Pancreas (tissue), 10 donors: ENCODE measurements around the gene NELFE. TPM values are rescaled to one million over a fixed set of nuclear protein-coding genes. Genes with fewer than 3 reads are reported as not detected.

Experiments used
- ATAC-seq, 4 donors: fragments of 200-7000 bp; cut with Tn5 transposase; one replicate each; pipeline versions ENCODE4 v1.8.0 to v1.9.1; 2020; ENCODE audit warnings: mild to moderate bottlenecking in 4 of 4, moderate library complexity in 4 of 4
- DNase-seq, 6 donors: peaks; one replicate each; pipeline ENCODE4 v3.0.0-alpha.2; 2020
- FAIRE-seq: peaks from 2 replicates; lab custom pipeline; 2012; peaks lifted over from hg19 to GRCh38; lab: Jason Lieb, UNC
- H3K27ac ChIP-seq, 4 donors: fragments of 200-600 bp; sonication (generic); 1 replicate in 3 of 4; 2 replicates in 1 of 4; pipeline versions ENCODE4 v1.5.0 to v1.8.0; 2020
- H3K27me3 ChIP-seq, 4 donors: fragments of 200-600 bp; one replicate each; pipeline ENCODE4 v1.8.0; 2021
- H3K36me3 ChIP-seq, 3 donors: fragments of 200-600 bp; sonication (generic) in 1 of 3; one replicate each; pipeline versions ENCODE4 v1.5.0 to v1.8.0; 2020 to 2021
- H3K4me1 ChIP-seq, 3 donors: fragments of 200-600 bp; one replicate each; pipeline ENCODE4 v1.8.0; 2021
- H3K4me3 ChIP-seq, 4 donors: fragments of 200-600 bp; sonication (generic) in 2 of 4; one replicate each; pipeline versions ENCODE4 v1.5.0 to v1.8.0; 2020 to 2021
- H3K9me3 ChIP-seq, 4 donors: fragments of 200-600 bp; one replicate each; pipeline ENCODE4 v1.8.0; 2021
- WGBS, 2 donors: extraction: QIAGEN DNeasy Blood & Tissue Kit; methylation state at CpG; one replicate each; pipeline ENCODE4 v1.1.7; 2013; 5-methylcytosine and 5-hydroxymethylcytosine counted together
- intact Hi-C, 3 donors: fragments of 100-400 bp; cut with DNase I; formaldehyde crosslinking; loops; one replicate each; pipeline versions ENCODE4 v1.11.1 to v1.14.2; 2022
- polyA plus RNA-seq, 2 donors: library from polyadenylated mRNA; stranded (reverse); fragments of 200-250 nt; gene quantifications; one replicate each; pipeline ENCODE4 v1.2.3, GENCODE V29; 2013
- total RNA-seq, 6 donors: library from RNA; stranded (reverse); fragmentation: NEBNext Ultra II Directional in 4 of 6; extraction: Animal tissue kit (Norgen Biotek cat#: 25700) in 4 of 6; gene quantifications; one replicate each; pipeline versions ENCODE4 v1.2.1 to v1.2.4, GENCODE V29; 2021 to 2023
- TF ChIP-seq, protein P1 (sequence below), 4 donors: fragments of 200-600 bp; sonication (generic) in 3 of 4; IDR thresholded peaks; one replicate each; pipeline versions ENCODE4 v1.5.0 to v1.8.0; 2021; ENCODE audit warnings: antibody characterized with exemption in 4 of 4
- donor health status: healthy with polysubstance abuse.
- donor health status: DM: no; HTN: no; CAD: no; lungs with moderate emphysema.
- donor health status: DM: no; HTN: no; CAD: no.
- donor health status: control.
- donor health status: control.
- donor health status: Bipolar disorder and iron deficiency.
- donor health status: DM: yes; HTN: yes; CAD: no.
- donor health status: DM: no; HTN: no; CAD: no.
- donor health status: DM: no; HTN: no; CAD: no.
- donor health status: DM: yes; HTN: yes; CAD: no.

NELFE gene
- total and polyA plus RNA-seq, 8 donors = 22.5 to 43.8 (median 31.5) TPM

DNA sequence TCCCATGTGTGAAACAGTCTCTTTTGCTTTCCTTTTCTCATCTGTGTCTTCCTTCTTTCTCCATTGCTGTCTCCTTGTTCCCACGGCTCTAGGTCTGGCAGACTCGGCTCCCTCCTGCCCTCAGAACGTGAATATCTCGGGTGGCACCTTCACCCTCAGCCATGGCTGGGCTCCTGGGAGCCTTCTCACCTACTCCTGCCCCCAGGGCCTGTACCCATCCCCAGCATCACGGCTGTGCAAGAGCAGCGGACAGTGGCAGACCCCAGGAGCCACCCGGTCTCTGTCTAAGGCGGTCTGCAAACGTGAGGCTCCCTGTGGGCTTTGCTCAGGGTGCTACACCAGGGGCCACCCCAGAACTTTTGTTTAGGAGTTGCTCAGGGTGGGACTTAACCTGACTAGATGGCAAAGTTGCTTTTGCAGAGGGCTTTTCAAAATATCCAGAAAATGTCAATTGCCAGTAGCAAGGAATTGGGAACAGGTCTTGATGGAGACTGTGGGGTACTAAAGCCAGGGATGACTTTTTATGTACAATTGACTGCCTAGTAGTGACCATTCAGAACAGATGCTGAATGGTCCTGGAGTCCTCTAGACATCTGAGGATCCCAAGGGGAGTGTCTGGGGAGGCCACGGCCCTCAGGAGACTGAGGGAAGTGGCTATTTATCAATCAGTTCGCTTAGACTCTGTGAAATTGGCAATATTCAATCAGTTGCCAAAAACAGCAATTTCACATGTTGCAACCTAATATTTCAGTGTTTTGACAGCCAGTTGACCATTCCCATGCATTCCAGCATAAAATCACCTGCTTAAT is 30.7 kb downstream of the NELFE start:
- intact Hi-C loops = no loop called here
- Histone ChIP-seq H3K4me3 (no peak overlapping the region), H3K36me3 (no peaks in the 10 kb centered on the region), H3K9me3 (no peaks in the 10 kb centered on the region), H3K27me3 (no peaks in the 10 kb centered on the region), H3K4me1 (no peaks in the 10 kb centered on the region), H3K27ac (no peak overlapping the region)
- 59 to 69% methylated on average over 11 of the region's 11 CpGs for WGBS, 2 donors
- no peak for DNase-seq
- ATAC-seq = peak in 1 of 4 donors; percentile 20
- no peak for FAIRE-seq
- TF ChIP-seq, protein P1, sequence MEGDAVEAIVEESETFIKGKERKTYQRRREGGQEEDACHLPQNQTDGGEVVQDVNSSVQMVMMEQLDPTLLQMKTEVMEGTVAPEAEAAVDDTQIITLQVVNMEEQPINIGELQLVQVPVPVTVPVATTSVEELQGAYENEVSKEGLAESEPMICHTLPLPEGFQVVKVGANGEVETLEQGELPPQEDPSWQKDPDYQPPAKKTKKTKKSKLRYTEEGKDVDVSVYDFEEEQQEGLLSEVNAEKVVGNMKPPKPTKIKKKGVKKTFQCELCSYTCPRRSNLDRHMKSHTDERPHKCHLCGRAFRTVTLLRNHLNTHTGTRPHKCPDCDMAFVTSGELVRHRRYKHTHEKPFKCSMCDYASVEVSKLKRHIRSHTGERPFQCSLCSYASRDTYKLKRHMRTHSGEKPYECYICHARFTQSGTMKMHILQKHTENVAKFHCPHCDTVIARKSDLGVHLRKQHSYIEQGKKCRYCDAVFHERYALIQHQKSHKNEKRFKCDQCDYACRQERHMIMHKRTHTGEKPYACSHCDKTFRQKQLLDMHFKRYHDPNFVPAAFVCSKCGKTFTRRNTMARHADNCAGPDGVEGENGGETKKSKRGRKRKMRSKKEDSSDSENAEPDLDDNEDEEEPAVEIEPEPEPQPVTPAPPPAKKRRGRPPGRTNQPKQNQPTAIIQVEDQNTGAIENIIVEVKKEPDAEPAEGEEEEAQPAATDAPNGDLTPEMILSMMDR (IDR thresholded peaks at IDR 0.05) = no peak

GRCh38 chr6:31927242-31927862 is 31.4 kb downstream of the NELFE start, which contains the start of gene C2:
Gene C2, plus strand, starts transcription at chr6:31927717. Its CDS starts 36 bp downstream, at chr6:31927753.
- no peak for FAIRE-seq
- 51 to 62% methylated on average over 11 of the region's 11 CpGs for WGBS, 2 donors

DNA sequence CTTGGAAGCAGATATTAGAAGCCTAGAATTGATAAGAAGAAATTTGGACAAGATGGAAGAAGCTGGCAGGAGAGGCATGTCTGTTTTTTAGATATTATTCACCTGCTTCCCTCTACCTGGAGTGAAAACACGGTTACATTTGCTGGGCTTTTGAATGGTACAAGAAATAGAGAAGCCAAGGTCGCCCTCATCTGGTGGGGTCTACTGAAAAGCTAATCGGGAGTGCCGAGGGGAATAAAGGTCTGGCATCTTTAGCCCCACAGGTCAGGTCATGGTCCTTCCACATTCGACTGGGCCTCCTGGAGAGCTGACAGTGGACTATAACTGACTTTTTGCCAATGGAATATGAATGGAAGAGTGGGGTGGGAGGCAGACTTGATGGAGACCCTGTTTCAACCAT is 35.8 kb downstream of the NELFE start:
- DNase-seq (no peak), FAIRE-seq (no peak), ATAC-seq (peak in 1 of 4 donors; percentile 73)
- intact Hi-C loops = no loop called here
- 8 to 14% methylated on average over 5 of the region's 5 CpGs for WGBS, 2 donors
- TF ChIP-seq, protein P1 (IDR thresholded peaks at IDR 0.05) = no peak
- Histone ChIP-seq H3K36me3 (no peaks in the 10 kb centered on the region), H3K4me3 (no peak overlapping the region), H3K4me1 (no peaks in the 10 kb centered on the region), H3K9me3 (no peaks in the 10 kb centered on the region), H3K27me3 (no peaks in the 10 kb centered on the region), H3K27ac (no peak overlapping the region)

More at GRCh38 chr6:31927242-31927862, 31.4 kb downstream of the NELFE start, which contains the start of gene C2:
- Histone ChIP-seq H3K4me1 (no peaks in the 10 kb centered on the region), H3K27me3 (no peaks in the 10 kb centered on the region), H3K36me3 (no peaks in the 10 kb centered on the region), H3K9me3 (no peaks in the 10 kb centered on the region), H3K27ac (no peak within 1 kb of the TSS), H3K4me3 (no peak within 1 kb of the TSS)
- intact Hi-C loops = no loop called here
- TF ChIP-seq, protein P1 (IDR thresholded peaks at IDR 0.05) = no peak
- peak in 2 of 4 donors; percentile 28 to 45 for ATAC-seq
- no peak for DNase-seq

GRCh38 chr6:31920811-31921210 is 38.0 kb downstream of the NELFE start:
- Histone ChIP-seq H3K9me3 (no peaks in the 10 kb centered on the region), H3K27me3 (no peaks in the 10 kb centered on the region), H3K4me1 (no peaks in the 10 kb centered on the region), H3K27ac (no peak overlapping the region), H3K36me3 (no peaks in the 10 kb centered on the region), H3K4me3 (no peak overlapping the region)
- TF ChIP-seq, protein P1 (IDR thresholded peaks at IDR 0.05) = no peak
- ATAC-seq = peak in 1 of 4 donors; percentile 30
- whole genome bisulfite sequencing, 2 donors = 67 to 80% methylated on average over 2 of the region's 2 CpGs
- FAIRE-seq = no peak
- DNase-seq = no peak
- intact Hi-C loops = no loop called here
